Colonic mucosa (tissue), 4 donors: ENCODE results near the gene TNS3. TPM values are rescaled to one million over a fixed set of nuclear protein-coding genes. Genes with fewer than 3 reads are reported as not detected.

Experiments
- DNase-seq: peaks from one replicate; pipeline ENCODE4 v3.0.0-alpha.2; 2020
- H3K27ac ChIP-seq: fragments of 200-600 bp; one replicate; pipeline ENCODE4 v1.8.0; 2021
- H3K27me3 ChIP-seq: fragments of 200-600 bp; one replicate; pipeline ENCODE4 v1.8.0; 2021
- H3K36me3 ChIP-seq: fragments of 200-600 bp; one replicate; pipeline ENCODE4 v1.8.0; 2021
- H3K4me1 ChIP-seq: fragments of 200-600 bp; one replicate; pipeline ENCODE4 v1.8.0; 2021; ENCODE audit warnings: mild to moderate bottlenecking
- H3K4me3 ChIP-seq: fragments of 200-600 bp; one replicate; pipeline ENCODE4 v1.8.0; 2021
- H3K9ac ChIP-seq, 2 donors: one replicate each; pipeline ENCODE4 v1.7.0; 2013; ENCODE audit warnings: control low read depth in 2 of 2, low read depth in 2 of 2, low read length in 2 of 2
- H3K9me3 ChIP-seq: fragments of 200-600 bp; one replicate; pipeline ENCODE4 v1.8.0; 2021
- CTCF ChIP-seq: fragments of 200-600 bp; IDR thresholded peaks from one replicate; pipeline ENCODE4 v1.8.0; 2022; ENCODE audit warnings: antibody characterized with exemption, mild to moderate bottlenecking
- intact Hi-C: fragments of 100-400 bp; cut with DNase I; formaldehyde crosslinking; loops from one replicate; pipeline ENCODE4 v1.14.1; 2022
- total RNA-seq, 2 donors: library from RNA; stranded (reverse); fragmentation: NEBNext Ultra II Directional in 1 of 2; extraction: Animal tissue kit (Norgen Biotek cat#: 25700) in 1 of 2; gene quantifications; one replicate each; pipeline ENCODE4 v1.2.1, GENCODE V29; 2021
- donor health status: healthy.
- donor health status: DM: no; HTN: no; CAD: no.
- donor health status: DM: no; HTN: no; CAD: no.

TNS3 gene
- total RNA-seq, 2 donors from 2014 or later = 41.1 to 58.2 TPM

GRCh38 chr7:47369736-47370135, 212.2 kb downstream of the TNS3 start:
- peaks cover 8% of the 10 kb centered on the region for H3K4me1 ChIP-seq
- H3K9me3 ChIP-seq = no peaks in the 10 kb centered on the region
- no peak for DNase-seq
- H3K9ac ChIP-seq = no peak overlapping the region
- no peaks in the 10 kb centered on the region for H3K27me3 ChIP-seq
- peaks cover 9% of the 10 kb centered on the region for H3K36me3 ChIP-seq
- no peak for TF ChIP-seq CTCF
- intact Hi-C loops = no loop called here
- no peak overlapping the region for H3K4me3 ChIP-seq
- H3K27ac ChIP-seq = no peak overlapping the region

- no peaks in the 10 kb centered on the region for H3K9me3 ChIP-seq
- no peak for DNase-seq
- H3K27ac ChIP-seq = no peak overlapping the region
- no peaks in the 10 kb centered on the region for H3K27me3 ChIP-seq
- H3K36me3 ChIP-seq = peaks cover 9% of the 10 kb centered on the region
- intact Hi-C loops = no loop called here
- H3K4me1 ChIP-seq = peaks cover 8% of the 10 kb centered on the region
- H3K4me3 ChIP-seq = no peak overlapping the region
- no peak overlapping the region for H3K9ac ChIP-seq
- TF ChIP-seq CTCF = no peak
These were observed 213.6 kb downstream of the TNS3 start for GRCh38 chr7:47368190-47368812.

GRCh38 chr7:47367369-47367768, 214.5 kb downstream of the TNS3 start:
- Histone ChIP-seq H3K36me3 (peaks cover 9% of the 10 kb centered on the region), H3K27ac (no peak overlapping the region), H3K4me3 (no peak overlapping the region), H3K9me3 (no peaks in the 10 kb centered on the region), H3K4me1 (peaks cover 2% of the 10 kb centered on the region), H3K9ac (no peak overlapping the region), H3K27me3 (no peaks in the 10 kb centered on the region)
- no peak for DNase-seq
- TF ChIP-seq CTCF = no peak
- intact Hi-C loops = no loop called here

- intact Hi-C loops = no loop called here
- Histone ChIP-seq H3K27me3 (no peaks in the 10 kb centered on the region), H3K27ac (no peak overlapping the region), H3K4me1 (no peaks in the 10 kb centered on the region), H3K36me3 (peaks cover 9% of the 10 kb centered on the region), H3K9me3 (no peaks in the 10 kb centered on the region), H3K4me3 (no peak overlapping the region), H3K9ac (no peak overlapping the region)
- DNase-seq = no peak
- TF ChIP-seq CTCF = no peak
These were observed 215.0 kb downstream of the TNS3 start for GRCh38 chr7:47366960-47367359.

GRCh38 chr7:47366211-47366610, 215.7 kb downstream of the TNS3 start:
- Histone ChIP-seq H3K4me1 (no peaks in the 10 kb centered on the region), H3K27ac (no peak overlapping the region), H3K27me3 (no peaks in the 10 kb centered on the region), H3K9me3 (no peaks in the 10 kb centered on the region), H3K9ac (no peak overlapping the region), H3K36me3 (peaks cover 9% of the 10 kb centered on the region), H3K4me3 (no peak overlapping the region)
- DNase-seq = no peak
- intact Hi-C loops = no loop called here
- TF ChIP-seq CTCF = no peak
